ENCODE data around the gene CLIP1.
"Not testable (repeated sequence)": the region's sequence is repeated elsewhere in the genome, so short reads cannot be mapped to it uniquely, and the experiment has no call there.

CLIP1 gene

GRCh38 chr12:122467983-122468382 lies 45.5 kb upstream of the CLIP1 start:
- Histone ChIP-seq H3K27ac (replicated peaks) (no peak overlapping the region), H3K27me3 (ENCODE audit: insufficient read depth, poor library complexity, severe bottlenecking) (no peaks in the 10 kb centered on the region), H3K4me3 (replicated peaks; ENCODE audit: insufficient read depth, low read length) (no peak overlapping the region)
- TF ChIP-seq, protein P1, sequence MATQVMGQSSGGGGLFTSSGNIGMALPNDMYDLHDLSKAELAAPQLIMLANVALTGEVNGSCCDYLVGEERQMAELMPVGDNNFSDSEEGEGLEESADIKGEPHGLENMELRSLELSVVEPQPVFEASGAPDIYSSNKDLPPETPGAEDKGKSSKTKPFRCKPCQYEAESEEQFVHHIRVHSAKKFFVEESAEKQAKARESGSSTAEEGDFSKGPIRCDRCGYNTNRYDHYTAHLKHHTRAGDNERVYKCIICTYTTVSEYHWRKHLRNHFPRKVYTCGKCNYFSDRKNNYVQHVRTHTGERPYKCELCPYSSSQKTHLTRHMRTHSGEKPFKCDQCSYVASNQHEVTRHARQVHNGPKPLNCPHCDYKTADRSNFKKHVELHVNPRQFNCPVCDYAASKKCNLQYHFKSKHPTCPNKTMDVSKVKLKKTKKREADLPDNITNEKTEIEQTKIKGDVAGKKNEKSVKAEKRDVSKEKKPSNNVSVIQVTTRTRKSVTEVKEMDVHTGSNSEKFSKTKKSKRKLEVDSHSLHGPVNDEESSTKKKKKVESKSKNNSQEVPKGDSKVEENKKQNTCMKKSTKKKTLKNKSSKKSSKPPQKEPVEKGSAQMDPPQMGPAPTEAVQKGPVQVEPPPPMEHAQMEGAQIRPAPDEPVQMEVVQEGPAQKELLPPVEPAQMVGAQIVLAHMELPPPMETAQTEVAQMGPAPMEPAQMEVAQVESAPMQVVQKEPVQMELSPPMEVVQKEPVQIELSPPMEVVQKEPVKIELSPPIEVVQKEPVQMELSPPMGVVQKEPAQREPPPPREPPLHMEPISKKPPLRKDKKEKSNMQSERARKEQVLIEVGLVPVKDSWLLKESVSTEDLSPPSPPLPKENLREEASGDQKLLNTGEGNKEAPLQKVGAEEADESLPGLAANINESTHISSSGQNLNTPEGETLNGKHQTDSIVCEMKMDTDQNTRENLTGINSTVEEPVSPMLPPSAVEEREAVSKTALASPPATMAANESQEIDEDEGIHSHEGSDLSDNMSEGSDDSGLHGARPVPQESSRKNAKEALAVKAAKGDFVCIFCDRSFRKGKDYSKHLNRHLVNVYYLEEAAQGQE (IDR thresholded peaks at IDR 0.05; ENCODE audit: insufficient replicate concordance, low read depth): no peak
- TF ChIP-seq GABPA (IDR thresholded peaks at IDR 0.05; ENCODE audit: low read depth): no peak
- TF ChIP-seq SPI1 (IDR thresholded peaks at IDR 0.05; ENCODE audit: borderline replicate concordance, low read depth): no peak
- TF ChIP-seq POLR2AphosphoS5 (IDR thresholded peaks at IDR 0.05; ENCODE audit: low read depth): no peak
- TF ChIP-seq, protein P2, sequence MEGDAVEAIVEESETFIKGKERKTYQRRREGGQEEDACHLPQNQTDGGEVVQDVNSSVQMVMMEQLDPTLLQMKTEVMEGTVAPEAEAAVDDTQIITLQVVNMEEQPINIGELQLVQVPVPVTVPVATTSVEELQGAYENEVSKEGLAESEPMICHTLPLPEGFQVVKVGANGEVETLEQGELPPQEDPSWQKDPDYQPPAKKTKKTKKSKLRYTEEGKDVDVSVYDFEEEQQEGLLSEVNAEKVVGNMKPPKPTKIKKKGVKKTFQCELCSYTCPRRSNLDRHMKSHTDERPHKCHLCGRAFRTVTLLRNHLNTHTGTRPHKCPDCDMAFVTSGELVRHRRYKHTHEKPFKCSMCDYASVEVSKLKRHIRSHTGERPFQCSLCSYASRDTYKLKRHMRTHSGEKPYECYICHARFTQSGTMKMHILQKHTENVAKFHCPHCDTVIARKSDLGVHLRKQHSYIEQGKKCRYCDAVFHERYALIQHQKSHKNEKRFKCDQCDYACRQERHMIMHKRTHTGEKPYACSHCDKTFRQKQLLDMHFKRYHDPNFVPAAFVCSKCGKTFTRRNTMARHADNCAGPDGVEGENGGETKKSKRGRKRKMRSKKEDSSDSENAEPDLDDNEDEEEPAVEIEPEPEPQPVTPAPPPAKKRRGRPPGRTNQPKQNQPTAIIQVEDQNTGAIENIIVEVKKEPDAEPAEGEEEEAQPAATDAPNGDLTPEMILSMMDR (IDR thresholded peaks at IDR 0.05; ENCODE audit: insufficient read depth, low read length): no peak
- no peak for DNase-seq (ENCODE audit: low read depth in 1 of 2, low spot score in 1 of 2)

DNA sequence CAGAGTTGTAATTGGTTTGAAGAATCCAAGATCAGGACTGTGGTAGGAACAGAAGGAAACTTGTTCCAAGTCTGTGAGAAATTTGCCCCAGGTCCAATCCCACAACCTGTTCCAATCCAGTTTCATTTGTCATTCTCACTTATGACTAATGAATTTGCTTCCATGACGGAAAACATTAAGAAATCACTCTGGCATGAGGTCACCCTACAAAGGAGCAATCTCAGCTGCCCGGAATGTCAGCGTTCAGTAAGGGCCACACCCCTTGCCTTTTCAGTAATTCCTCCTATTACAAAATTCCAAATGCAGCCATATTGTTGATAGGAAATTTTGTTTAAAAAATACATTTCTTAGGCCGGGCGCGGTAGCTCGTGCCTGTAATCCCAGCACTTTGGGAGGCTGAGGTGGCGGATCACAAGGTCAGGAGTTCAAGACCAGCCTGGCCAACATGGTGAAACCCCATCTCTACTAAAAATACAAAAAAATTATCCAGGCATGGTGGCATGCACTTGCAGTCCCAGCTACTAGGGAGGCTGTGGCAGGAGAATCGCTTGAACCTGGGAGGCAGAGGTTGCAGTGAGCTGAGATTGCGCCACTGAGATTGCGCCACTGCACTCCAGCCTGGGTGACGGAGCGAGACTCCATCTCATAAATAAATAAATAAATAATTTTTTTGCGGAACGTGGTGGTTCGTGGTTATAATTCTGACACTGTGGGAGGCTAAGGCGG lies 42.0 kb upstream of the CLIP1 start:
- H3K27me3 ChIP-seq (ENCODE audit: insufficient read depth, poor library complexity, severe bottlenecking); H3K27ac ChIP-seq (replicated peaks); H3K4me3 ChIP-seq (replicated peaks; ENCODE audit: insufficient read depth, low read length): not testable (repeated sequence)
- DNase-seq (ENCODE audit: low read depth in 1 of 2, low spot score in 1 of 2): peak in 1 of 2 experiments; percentile 27

DNA sequence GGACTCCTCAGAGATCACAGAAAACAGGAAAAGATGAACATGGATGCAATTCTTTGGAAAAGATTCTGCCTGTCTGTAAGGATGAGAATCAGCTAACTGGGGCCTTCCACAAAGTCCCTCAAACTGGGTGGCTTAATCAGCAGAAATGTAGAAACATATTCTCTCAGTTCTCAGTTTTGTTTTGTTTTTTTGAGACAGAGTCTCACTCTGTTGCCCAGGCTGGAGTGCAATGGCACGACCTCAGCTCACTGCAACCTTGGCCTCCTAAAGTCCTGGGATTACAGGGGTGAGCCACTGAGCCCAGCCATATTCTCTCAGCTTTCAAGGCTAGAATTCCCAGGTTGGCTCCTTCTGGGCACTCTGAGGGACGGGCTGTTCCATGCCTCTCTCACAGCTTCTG lies 38.2 kb upstream of the CLIP1 start:
- DNase-seq (ENCODE audit: low read depth in 1 of 2, low spot score in 1 of 2): no peak
- TF ChIP-seq SPI1 (IDR thresholded peaks at IDR 0.05; ENCODE audit: borderline replicate concordance, low read depth) (no peak), GABPA (IDR thresholded peaks at IDR 0.05; ENCODE audit: low read depth) (no peak), POLR2AphosphoS5 (IDR thresholded peaks at IDR 0.05; ENCODE audit: low read depth) (no peak)
- TF ChIP-seq, protein P2 (IDR thresholded peaks at IDR 0.05; ENCODE audit: insufficient read depth, low read length): no peak
- TF ChIP-seq, protein P1 (IDR thresholded peaks at IDR 0.05; ENCODE audit: insufficient replicate concordance, low read depth): no peak
- no peaks in the 10 kb centered on the region for H3K27me3 ChIP-seq (ENCODE audit: insufficient read depth, poor library complexity, severe bottlenecking)
- no peak overlapping the region for H3K27ac ChIP-seq (replicated peaks)
- no peak overlapping the region for H3K4me3 ChIP-seq (replicated peaks; ENCODE audit: insufficient read depth, low read length)

DNA sequence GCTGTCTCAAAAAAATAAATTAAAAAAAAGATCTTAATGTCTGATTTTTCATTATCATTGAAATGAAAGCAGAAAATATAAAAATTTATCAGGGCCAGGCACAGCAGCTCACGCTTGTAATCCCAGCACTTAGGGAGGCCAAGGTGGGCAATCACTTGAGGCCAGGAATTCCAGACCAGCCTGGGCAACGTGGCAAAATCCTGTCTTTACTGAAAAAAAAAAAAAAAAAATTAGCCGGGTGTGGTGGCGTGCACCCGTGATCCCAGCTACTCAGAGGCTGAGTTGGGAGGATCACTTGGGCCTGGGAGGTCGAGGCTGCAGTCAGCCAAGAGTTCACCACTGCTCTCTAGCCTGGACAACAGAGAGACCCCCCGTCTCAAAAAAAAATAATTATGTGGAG lies 37.6 kb upstream of the CLIP1 start:
- Histone ChIP-seq H3K27me3 (ENCODE audit: insufficient read depth, poor library complexity, severe bottlenecking) (no peaks in the 10 kb centered on the region), H3K4me3 (replicated peaks; ENCODE audit: insufficient read depth, low read length) (no peak overlapping the region)
- no peak for TF ChIP-seq POLR2AphosphoS5 (IDR thresholded peaks at IDR 0.05; ENCODE audit: low read depth)
- TF ChIP-seq, protein P1 (IDR thresholded peaks at IDR 0.05; ENCODE audit: insufficient replicate concordance, low read depth): no peak
- no peak for TF ChIP-seq SPI1 (IDR thresholded peaks at IDR 0.05; ENCODE audit: borderline replicate concordance, low read depth)
- TF ChIP-seq, protein P2 (IDR thresholded peaks at IDR 0.05; ENCODE audit: insufficient read depth, low read length): no peak
- no peak for TF ChIP-seq GABPA (IDR thresholded peaks at IDR 0.05; ENCODE audit: low read depth)

More for the DNA sequence above, 37.6 kb upstream of the CLIP1 start:
- H3K27ac ChIP-seq (replicated peaks): no peak overlapping the region
- no peak for DNase-seq (ENCODE audit: low read depth in 1 of 2, low spot score in 1 of 2)
